ENCODE data around the gene CIAO3.
A peak's percentile ranks its signal among the peaks of the same experiment; 100 is the strongest.

The CIAO3 gene

DNA sequence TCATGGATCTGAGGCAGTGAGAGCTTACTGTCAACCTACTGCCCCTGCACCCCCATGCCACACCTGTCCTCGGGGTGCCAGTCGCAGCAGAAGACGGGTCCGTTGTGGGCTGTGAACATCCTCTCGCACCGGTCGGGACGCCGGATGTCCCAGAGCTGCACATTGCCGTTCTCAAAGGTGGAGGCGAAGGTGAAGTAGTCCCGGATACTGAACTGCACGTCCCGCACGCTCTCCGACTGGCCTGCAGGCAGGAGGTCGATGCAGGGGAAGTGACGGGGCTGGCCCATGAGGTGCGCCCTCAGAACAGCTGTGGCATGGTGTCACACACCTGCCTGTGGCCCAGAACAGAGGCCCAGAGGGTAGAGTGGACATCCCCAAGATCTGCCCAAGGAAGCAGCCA is 53.3 kb downstream of the CIAO3 start:
- DNase-seq: no peak

DNA sequence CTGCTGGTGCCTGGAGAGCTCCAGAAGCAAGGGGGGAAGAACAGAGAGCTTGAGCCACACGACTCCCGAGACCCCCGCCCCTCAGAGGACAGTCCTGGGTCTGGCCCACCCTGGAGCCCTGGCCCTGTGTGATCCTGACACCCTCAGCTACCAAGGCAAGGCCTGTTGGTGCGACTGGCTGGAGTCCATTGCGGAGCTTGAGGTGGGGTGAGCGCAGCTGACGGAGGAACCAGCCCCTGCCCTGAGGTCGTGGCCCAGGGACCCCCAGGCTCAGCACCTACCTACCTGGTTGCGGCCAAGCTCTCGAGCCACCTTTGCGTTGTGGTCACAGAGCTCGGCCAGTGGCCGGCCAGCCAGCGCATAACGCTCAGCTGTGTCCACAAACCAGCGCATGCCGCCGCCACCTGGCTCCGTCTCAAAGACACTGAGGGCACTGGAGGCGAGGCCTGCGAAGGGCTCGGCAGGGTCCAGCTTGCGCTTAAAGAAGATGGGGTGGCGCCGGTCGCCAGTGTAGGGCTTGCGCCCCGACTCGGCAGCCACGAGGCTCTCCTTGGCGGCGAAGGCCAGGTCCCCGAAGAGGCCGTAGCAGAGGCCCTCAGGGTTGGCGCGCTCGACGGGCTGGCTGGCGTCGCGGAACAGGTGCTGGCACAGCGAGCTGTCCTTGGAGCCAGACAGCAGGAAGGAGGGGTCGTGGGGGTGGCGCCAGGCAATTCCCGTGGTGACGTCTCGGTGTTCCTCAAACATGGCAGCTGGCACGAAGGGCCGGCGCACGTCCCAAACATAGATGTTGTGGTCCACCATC is 54.1 kb downstream of the CIAO3 start:
- no peak for DNase-seq

DNA sequence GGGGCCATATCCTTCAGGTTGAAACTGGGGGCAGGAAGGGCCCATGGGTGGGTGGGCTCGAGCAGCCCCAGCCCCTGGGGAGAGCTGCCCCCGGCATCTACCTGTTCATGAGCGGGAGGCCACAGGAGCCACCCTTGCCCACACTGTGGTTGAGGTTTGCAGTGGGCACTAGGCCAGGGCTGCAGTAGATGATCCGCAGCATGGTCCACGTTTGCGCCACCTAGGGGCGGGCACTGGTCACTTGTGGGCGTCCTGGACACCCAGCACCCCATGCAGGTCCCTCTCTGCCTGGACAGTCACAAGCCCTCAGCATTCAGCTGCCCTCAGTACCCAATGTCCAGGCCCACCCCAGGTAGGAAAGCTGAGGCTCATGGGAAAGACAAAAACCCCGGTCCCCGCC is 54.8 kb downstream of the CIAO3 start:
- no peak for DNase-seq

DNA sequence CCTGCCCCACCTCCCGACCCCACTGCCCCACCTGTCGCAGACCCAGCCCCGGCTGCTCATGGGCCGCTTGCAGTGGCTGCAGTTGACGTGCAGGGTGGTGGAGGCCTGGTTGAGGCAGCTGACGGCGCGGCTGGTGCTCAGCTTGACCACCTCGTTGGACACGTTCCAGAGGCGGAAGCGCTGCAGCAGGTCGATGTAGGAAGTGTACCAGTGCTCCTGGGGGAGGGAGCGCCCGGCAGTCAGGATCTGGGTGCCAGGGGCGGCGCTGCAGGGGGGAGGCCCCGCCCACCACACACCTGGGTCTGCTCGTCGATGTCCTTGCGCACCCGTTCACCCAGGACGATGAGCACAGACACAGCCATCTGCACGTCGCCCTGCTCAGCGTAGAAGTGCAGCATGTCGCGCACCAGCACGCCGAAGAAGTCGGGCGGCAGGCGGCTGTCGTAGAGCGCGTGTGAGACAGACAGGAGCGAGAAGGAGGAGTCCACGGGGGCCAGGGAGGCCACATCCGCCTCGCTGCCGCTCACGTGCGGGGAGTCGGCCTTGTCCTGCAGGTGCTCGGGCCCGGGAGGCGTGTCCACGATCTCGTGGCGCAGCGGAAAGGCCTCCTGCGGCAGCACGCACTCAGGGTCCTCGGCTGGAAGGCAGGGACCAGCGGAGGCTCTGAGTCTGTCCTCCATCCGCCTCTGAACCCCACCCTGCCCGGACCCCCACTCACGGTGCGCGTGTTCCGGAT is 55.7 kb downstream of the CIAO3 start:
- no peak for DNase-seq

DNA sequence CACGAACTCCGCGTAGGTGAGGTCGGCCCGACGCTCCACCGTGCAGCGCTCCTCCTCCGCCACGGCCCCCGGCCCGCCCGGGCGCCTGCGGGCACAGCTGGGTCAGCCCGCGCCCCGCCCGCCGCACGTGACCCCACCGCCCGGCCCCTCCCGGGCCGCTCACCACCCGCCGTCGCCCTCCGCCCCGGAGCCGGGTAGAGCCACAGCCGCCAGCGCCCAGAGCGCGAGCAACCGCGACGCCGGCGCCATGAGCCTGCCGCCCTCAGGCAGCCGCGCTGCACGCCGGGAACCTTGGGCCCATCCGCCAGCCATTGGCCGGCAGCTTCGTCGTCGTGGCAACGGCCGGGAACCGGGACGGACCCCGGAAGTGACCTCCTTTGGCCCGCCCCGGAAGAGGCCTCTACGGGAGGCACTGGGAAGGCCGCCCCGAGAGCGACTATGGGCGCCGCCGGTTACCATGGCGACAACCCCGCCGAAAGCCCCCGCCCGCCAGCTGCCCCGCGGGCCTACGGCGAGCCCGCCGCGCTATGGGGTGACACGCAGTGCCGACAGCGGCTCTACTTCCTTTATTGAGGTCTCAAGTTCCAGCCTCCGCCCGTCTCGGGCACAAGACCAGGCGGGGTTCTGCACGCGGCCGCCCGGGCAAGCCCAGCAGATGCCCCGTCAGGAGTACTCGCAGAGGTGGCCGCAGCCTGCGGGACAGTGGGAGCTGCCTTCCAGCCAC is 56.6 kb downstream of the CIAO3 start, which contains the start of gene JMJD8:
Gene JMJD8 (minus strand): TSS at position 264 of the 724 bp plus-strand sequence. CDS start 15 bp downstream, at position 249.
- DNase-seq: peak; percentile 75

DNA sequence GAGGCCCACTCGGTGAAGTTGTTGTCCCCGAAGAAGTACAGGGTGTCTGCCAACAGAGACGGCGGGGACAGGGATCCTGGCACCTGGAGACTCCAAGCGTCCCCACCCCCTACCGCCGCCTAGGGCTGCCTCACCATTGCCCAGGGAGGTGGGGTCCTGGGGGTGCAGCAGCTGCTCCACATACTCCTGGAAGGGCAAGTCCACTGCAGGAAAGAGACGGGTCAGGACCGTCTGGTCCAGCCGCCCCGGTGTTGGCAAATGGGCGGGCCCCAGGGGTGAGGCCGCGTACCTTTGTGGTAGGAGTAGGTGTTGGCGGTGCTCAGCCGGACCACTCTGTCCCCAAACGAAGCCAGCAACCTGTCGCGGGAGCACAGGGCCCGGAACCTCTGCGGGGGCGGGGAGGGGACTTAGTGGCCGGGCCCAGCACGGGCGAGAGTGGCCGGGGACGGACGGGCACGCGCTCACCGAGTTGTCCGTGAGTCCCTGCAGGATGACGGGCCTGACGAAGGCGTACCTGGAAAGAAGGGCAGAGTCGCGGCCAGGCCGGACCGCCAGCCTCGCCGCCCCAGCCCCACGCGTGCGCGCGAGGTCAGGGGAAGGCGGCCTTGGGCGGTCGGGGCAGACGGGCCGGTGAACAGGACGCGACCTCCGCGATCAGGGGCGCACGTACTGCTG is 57.3 kb downstream of the CIAO3 start:
- no peak for DNase-seq

DNA sequence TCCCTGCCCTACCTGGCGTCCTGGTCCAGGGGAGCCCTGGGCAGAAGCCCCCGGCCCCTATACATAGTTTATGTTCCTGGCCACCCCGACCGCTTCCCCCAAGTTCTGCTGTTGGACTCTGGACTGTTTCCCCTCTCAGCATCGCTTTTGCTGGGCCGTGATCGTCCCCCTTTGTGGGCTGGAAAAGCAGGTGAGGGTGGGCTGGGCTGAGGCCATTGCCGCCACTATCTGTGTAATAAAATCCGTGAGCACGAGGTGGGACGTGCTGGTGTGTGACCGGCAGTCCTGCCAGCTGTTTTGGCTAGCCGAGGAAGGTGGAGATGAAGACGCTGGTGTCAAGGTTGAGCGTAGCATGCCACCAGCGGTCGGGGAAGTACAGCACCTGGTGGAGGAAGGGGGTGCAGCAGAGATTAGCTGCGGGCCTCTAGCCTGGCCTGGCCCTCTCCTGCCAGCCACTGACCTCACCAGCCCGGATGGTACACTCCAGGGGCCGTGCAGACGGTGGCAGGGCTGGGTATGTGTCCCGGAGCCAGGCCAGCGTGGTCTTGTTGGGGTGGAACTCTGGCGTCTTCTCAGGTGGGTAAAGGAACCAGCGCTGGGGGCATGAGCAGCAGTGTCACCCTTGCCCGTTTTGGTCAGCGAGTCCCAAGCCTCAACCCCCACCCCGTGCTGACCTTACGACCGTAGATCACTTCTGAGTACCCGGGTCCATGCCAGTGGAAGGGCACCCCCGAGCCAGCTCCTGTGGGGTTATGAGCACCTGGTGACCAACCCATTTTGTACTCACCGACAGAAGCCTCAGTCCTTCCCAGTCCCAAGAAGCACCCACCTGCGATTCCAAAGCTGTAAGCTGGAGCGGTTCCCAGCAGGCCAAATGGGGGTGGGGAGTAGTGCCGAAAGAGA is 58.1 kb downstream of the CIAO3 start:
- no peak for DNase-seq

DNA sequence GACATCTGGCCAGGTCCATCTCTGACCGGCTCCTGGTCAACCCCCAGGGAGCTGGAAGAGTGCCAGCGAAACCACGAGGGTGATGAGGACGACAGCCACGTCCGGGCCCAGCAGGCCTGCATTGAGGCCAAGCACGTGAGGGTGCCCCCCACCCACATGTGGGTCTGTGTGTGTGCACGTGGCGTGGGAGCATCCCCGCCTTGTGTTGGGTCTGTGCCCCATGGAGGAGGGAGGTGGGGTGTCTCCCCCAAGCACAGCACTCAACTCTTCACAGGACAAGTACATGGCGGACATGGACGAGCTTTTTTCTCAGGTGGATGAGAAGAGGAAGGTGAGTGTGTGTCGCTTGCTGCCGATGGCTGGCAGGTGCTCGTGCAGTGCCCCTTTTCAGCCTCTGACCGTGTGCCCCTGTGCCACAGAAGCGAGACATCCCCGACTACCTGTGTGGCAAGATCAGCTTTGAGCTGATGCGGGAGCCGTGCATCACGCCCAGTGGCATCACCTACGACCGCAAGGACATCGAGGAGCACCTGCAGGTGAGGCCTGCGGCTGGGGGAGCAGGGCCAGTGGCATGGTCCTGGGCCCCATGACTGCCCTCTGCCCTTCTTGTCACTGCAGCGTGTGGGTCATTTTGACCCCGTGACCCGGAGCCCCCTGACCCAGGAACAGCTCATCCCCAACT is 58.9 kb downstream of the CIAO3 start:
- DNase-seq: no peak

DNA sequence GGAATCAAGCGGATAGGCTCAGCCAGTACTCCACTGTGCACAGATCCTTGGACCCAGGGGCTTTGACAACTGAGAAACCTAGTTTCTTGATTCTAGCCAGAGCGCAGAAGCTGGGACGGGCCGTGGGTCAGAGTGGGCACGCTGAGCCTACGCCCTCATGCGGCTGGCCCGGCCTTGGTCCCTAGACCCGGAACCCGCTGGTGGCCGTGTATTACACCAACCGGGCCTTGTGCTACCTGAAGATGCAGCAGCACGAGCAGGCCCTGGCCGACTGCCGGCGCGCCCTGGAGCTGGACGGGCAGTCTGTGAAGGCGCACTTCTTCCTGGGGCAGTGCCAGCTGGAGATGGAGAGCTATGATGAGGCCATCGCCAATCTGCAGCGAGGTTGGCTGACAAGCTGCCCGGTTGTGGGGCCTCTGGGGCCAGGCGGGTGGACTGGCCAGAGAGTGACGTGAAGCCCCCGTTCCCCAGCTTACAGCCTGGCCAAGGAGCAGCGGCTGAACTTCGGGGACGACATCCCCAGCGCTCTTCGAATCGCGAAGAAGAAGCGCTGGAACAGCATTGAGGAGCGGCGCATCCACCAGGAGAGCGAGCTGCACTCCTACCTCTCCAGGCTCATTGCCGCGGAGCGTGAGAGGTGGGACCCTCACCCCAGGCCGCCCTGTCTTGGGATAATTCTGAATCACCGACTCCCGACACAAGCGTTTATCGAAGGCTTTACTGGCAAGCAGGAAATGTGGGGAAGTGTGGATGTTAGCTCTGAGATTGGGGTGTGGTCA is 59.6 kb downstream of the CIAO3 start:
- DNase-seq: no peak

DNA sequence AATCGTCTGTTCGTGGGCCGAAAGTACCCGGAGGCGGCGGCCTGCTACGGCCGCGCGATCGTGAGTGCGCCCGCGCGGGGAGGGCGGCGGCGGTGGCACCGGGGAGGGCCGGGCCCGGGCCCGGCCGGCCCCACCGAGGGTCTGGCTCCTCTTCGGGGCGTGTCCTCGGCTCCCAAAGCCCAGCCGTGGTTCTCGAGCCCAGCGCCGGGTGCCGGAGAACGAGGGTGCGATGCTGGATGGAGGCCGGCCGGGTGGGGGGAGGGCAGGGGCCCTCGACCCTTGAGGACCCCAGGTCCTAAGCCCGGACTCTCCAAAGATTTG is 60.2 kb downstream of the CIAO3 start:
- no peak for DNase-seq

DNA sequence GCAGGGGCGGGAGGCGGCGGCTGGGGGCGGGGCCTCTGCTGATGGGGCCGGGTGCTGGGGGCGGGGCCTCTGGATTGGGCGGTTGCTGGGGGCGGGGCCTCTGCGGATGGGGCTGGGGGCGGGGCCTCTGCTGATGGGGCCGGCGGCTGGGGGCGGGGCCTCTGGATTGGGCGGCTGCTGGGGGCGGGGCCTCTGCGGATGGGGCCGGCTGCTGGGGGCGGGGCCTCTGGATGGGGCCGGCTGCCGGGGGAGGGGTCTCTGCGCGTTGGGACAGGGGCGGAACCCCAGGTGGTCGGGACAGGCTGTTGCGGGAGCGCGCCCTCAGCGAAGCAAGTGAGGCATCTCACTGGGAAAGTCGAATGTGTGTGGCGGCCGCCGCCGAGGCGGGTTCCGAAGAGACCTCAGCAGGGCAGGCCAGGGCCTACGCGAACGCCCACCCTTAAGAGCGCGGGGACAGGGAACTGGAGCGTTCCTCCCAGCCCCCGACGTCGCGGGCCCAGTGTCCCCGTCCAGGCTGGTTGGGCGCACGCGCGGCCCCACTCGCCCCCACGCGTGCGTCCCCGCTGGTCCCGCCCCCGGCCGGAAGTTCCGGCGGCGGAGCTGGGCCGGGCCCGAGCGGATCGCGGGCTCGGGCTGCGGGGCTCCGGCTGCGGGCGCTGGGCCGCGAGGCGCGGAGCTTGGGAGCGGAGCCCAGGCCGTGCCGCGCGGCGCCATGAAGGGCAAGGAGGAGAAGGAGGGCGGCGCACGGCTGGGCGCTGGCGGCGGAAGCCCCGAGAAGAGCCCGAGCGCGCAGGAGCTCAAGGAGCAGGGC is 60.8 kb downstream of the CIAO3 start, which contains the start of gene STUB1:
Gene STUB1 (plus strand): TSS at position 597 of the 811 bp plus-strand sequence. CDS start 116 bp downstream, at position 713.
- peak; percentile 49 for DNase-seq

Data from NCI-H1694 treated with DMSO at 0.1 percent for 48 hours (cell line).